Vagina (tissue), 2 donors: ENCODE results near the gene CPD. TPM values are rescaled to one million over a fixed set of nuclear protein-coding genes. Genes with fewer than 3 reads are reported as not detected.
"Not testable (repeated sequence)": the region's sequence is repeated elsewhere in the genome, so short reads cannot be mapped to it uniquely, and the experiment has no call there.

ENCODE experiments used
- DNase-seq, 2 donors: peaks; one replicate each; pipeline ENCODE4 v3.0.0-alpha.2; 2017; ENCODE audit errors: extremely low spot score in 2 of 2
- H3K27ac ChIP-seq: fragments of 200-600 bp; sonication (generic); one replicate; pipeline ENCODE4 v1.5.1; 2019
- H3K27me3 ChIP-seq: fragments of 200-600 bp; sonication (generic); one replicate; pipeline ENCODE4 v1.5.1; 2019
- H3K36me3 ChIP-seq, 2 donors: fragments of 200-600 bp; sonication (generic); one replicate each; pipeline ENCODE4 v1.5.1; 2017 to 2019
- H3K4me1 ChIP-seq: fragments of 200-600 bp; sonication (generic); one replicate; pipeline ENCODE4 v1.5.1; 2019
- H3K4me3 ChIP-seq, 2 donors: fragments of 200-600 bp; sonication (generic); 1 replicate in 1 of 2; 2 replicates in 1 of 2; pipeline ENCODE4 v1.5.1; 2016 to 2019
- H3K9me3 ChIP-seq: fragments of 200-600 bp; sonication (generic); one replicate; pipeline ENCODE4 v1.5.1; 2019
- CTCF ChIP-seq, 3 experiments: fragments of 450-650 bp in 2 of 3; fragments of 200-600 bp in 1 of 3; sonication (generic) in 1 of 3; IDR thresholded peaks; one replicate each; pipeline ENCODE4 v1.5.1; 2017 to 2019; ENCODE audit warnings: antibody characterized with exemption in 3 of 3, mild to moderate bottlenecking in 2 of 3, moderate library complexity in 2 of 3
- POLR2A ChIP-seq, 2 donors: fragments of 450-650 bp; IDR thresholded peaks; one replicate each; pipeline ENCODE4 v1.6.1; 2017; ENCODE audit warnings: antibody characterized with exemption in 2 of 2, mild to moderate bottlenecking in 2 of 2, moderate library complexity in 2 of 2
- POLR2AphosphoS5 ChIP-seq, 2 donors: sonication (generic); formaldehyde crosslinking; IDR thresholded peaks; one replicate each; pipeline ENCODE4 v1.9.0; 2017; ENCODE audit warnings: antibody characterized with exemption in 2 of 2, mild to moderate bottlenecking in 2 of 2, low read depth in 1 of 2; ENCODE audit not compliant: insufficient read depth in 1 of 2
- intact Hi-C: fragments of 100-400 bp; cut with DNase I; formaldehyde crosslinking; loops from one replicate; pipeline ENCODE4 v1.15.1; 2023
- total RNA-seq: library from RNA; depleted of rRNA; stranded (reverse); fragments of >200 nt; gene quantifications from one replicate; pipeline ENCODE4 v1.2.3, GENCODE V29; 2016

The CPD gene
- total RNA-seq, 1 donor from 2014 or later: 56.5 TPM

- Histone ChIP-seq H3K27ac (no peak overlapping the region), H3K4me3 (no peak overlapping the region), H3K36me3 (peaks cover 0 to 3% of the 10 kb centered on the region in 2 donors), H3K27me3 (no peaks in the 10 kb centered on the region), H3K9me3 (no peaks in the 10 kb centered on the region), H3K4me1 (no peaks in the 10 kb centered on the region)
- no peak for DNase-seq
- intact Hi-C loops: no loop called here
- no peak for TF ChIP-seq POLR2AphosphoS5 (IDR thresholded peaks at IDR 0.05; ENCODE audit: insufficient read depth in 1 of 2, low read depth in 1 of 2)
- TF ChIP-seq CTCF (IDR thresholded peaks at IDR 0.05): no peak
- TF ChIP-seq POLR2A (IDR thresholded peaks at IDR 0.05): no peak
Measured at GRCh38 chr17:30429155-30429554, 50.4 kb downstream of the CPD start.

- no peak overlapping the region for H3K4me3 ChIP-seq
- H3K4me1 ChIP-seq: no peaks in the 10 kb centered on the region
- TF ChIP-seq CTCF (IDR thresholded peaks at IDR 0.05): no peak
- no peak for TF ChIP-seq POLR2AphosphoS5 (IDR thresholded peaks at IDR 0.05; ENCODE audit: insufficient read depth in 1 of 2, low read depth in 1 of 2)
- TF ChIP-seq POLR2A (IDR thresholded peaks at IDR 0.05): no peak
- H3K27me3 ChIP-seq: no peaks in the 10 kb centered on the region
- H3K27ac ChIP-seq: no peak overlapping the region
- DNase-seq: no peak
- intact Hi-C loops: no loop called here
- H3K9me3 ChIP-seq: no peaks in the 10 kb centered on the region
- peaks cover 0 to 13% of the 10 kb centered on the region in 2 donors for H3K36me3 ChIP-seq
Measured at GRCh38 chr17:30433514-30433913, 54.8 kb downstream of the CPD start.

GRCh38 chr17:30436729-30437128 lies 58.0 kb downstream of the CPD start:
- intact Hi-C loops: no loop called here
- H3K27ac ChIP-seq: no peak overlapping the region

GRCh38 chr17:30443721-30444120 lies 65.0 kb downstream of the CPD start:
- intact Hi-C loops: no loop called here
- Histone ChIP-seq H3K9me3 (no peaks in the 10 kb centered on the region), H3K4me3 (no peak overlapping the region)

More at GRCh38 chr17:30436729-30437128, 58.0 kb downstream of the CPD start:
- no peak overlapping the region for H3K4me3 ChIP-seq
- H3K27me3 ChIP-seq: no peaks in the 10 kb centered on the region
- H3K9me3 ChIP-seq: no peaks in the 10 kb centered on the region
- H3K4me1 ChIP-seq: no peaks in the 10 kb centered on the region
- DNase-seq: no peak
- H3K36me3 ChIP-seq: peaks cover 0 to 13% of the 10 kb centered on the region in 2 donors
- TF ChIP-seq POLR2AphosphoS5 (IDR thresholded peaks at IDR 0.05; ENCODE audit: insufficient read depth in 1 of 2, low read depth in 1 of 2) (no peak), POLR2A (IDR thresholded peaks at IDR 0.05) (no peak), CTCF (IDR thresholded peaks at IDR 0.05) (no peak)

GRCh38 chr17:30446640-30447039 lies 67.9 kb downstream of the CPD start:
- intact Hi-C loops, H3K27ac ChIP-seq, H3K27me3 ChIP-seq, H3K4me3 ChIP-seq, H3K4me1 ChIP-seq, H3K9me3 ChIP-seq, DNase-seq: not testable (repeated sequence)
- peaks cover 0 to 20% of the 10 kb centered on the region in 2 donors for H3K36me3 ChIP-seq

More at GRCh38 chr17:30443721-30444120, 65.0 kb downstream of the CPD start:
- no peak overlapping the region for H3K27ac ChIP-seq
- H3K27me3 ChIP-seq: no peaks in the 10 kb centered on the region
- TF ChIP-seq CTCF (IDR thresholded peaks at IDR 0.05) (no peak), POLR2A (IDR thresholded peaks at IDR 0.05) (no peak), POLR2AphosphoS5 (IDR thresholded peaks at IDR 0.05; ENCODE audit: insufficient read depth in 1 of 2, low read depth in 1 of 2) (no peak)
- peaks cover 0 to 9% of the 10 kb centered on the region in 2 donors for H3K36me3 ChIP-seq
- no peak for DNase-seq
- no peaks in the 10 kb centered on the region for H3K4me1 ChIP-seq
